Measurements from ENCODE around the gene TRIP12. TPM values are rescaled to one million over a fixed set of nuclear protein-coding genes. Genes with fewer than 3 reads are reported as not detected.

Gene TRIP12
- total and polyA plus RNA-seq, 2 donors (not counting 1 experiment from before 2014, with no cell fraction given): 30.9 to 274 TPM

- ChIA-PET CTCF (no interaction called here), POLR2A (no interaction called here)
- H3K9me3 Mint-ChIP-seq (ENCODE audit: insufficient read depth): no peaks in the 10 kb centered on the region
- Histone ChIP-seq H2AFZ (ENCODE audit: insufficient read depth, low read depth, low read length, poor library complexity, severe bottlenecking) (no peak overlapping the region), H4K20me1 (ENCODE audit: control insufficient read depth, insufficient read depth, low read length, poor library complexity, severe bottlenecking) (no peaks in the 10 kb centered on the region), H3K4me3 (ENCODE audit: control extremely low read depth in 1 of 5, extremely low read depth in 1 of 5, insufficient read depth in 1 of 5, low read depth in 2 of 5, low read length in 4 of 5) (no peak overlapping the region), H3K79me2 (ENCODE audit: control insufficient read depth, insufficient read depth, low read length) (no peaks in the 10 kb centered on the region), H3K4me2 (replicated peaks; ENCODE audit: low read depth, low read length, poor library complexity, severe bottlenecking) (no peak overlapping the region), H3K27ac (ENCODE audit: low read length in 2 of 2) (no peak overlapping the region), H3K36me3 (replicated peaks in 1 of 2; ENCODE audit: control extremely low read depth in 1 of 2, control insufficient read depth in 1 of 2, extremely low read depth in 1 of 2, insufficient read depth in 2 of 2, low read length in 1 of 2) (no peaks in the 10 kb centered on the region), H3K4me1 (ENCODE audit: control insufficient read depth in 2 of 2, insufficient read depth in 2 of 2, low read length in 2 of 2) (no peaks in the 10 kb centered on the region), H3K9ac (ENCODE audit: low read length) (no peak overlapping the region), H3K9me3 (ENCODE audit: control extremely low read depth in 1 of 3, control insufficient read depth in 2 of 3, insufficient read depth in 1 of 3, low read length in 2 of 3) (peaks cover 0 to 1% (median 0%) of the 10 kb centered on the region in 3 donors), H3K27me3 (replicated peaks in 1 of 4; ENCODE audit: control extremely low read depth in 1 of 4, control insufficient read depth in 3 of 4, insufficient read depth in 4 of 4, low read length in 3 of 4) (no peaks in the 10 kb centered on the region)
- no peak overlapping the region for H3K27ac Mint-ChIP-seq
- H3K4me3 Mint-ChIP-seq: no peak overlapping the region
- DNase-seq (no peak), ATAC-seq (ENCODE audit: low read depth) (no peak)
- intact Hi-C loops (cut with micrococcal nuclease): no loop called here
- peaks cover 35% of the 10 kb centered on the region for H3K27me3 Mint-ChIP-seq
- H3K4me1 Mint-ChIP-seq: no peaks in the 10 kb centered on the region
- WGBS (ENCODE audit: insufficient coverage): 90% methylated on average over 2 of the region's 2 CpGs
- TF ChIP-seq, protein P1, sequence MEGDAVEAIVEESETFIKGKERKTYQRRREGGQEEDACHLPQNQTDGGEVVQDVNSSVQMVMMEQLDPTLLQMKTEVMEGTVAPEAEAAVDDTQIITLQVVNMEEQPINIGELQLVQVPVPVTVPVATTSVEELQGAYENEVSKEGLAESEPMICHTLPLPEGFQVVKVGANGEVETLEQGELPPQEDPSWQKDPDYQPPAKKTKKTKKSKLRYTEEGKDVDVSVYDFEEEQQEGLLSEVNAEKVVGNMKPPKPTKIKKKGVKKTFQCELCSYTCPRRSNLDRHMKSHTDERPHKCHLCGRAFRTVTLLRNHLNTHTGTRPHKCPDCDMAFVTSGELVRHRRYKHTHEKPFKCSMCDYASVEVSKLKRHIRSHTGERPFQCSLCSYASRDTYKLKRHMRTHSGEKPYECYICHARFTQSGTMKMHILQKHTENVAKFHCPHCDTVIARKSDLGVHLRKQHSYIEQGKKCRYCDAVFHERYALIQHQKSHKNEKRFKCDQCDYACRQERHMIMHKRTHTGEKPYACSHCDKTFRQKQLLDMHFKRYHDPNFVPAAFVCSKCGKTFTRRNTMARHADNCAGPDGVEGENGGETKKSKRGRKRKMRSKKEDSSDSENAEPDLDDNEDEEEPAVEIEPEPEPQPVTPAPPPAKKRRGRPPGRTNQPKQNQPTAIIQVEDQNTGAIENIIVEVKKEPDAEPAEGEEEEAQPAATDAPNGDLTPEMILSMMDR (IDR thresholded peaks at IDR 0.05): no peak
- no peak for TF ChIP-seq EZH2 (IDR thresholded peaks at IDR 0.05; ENCODE audit: borderline replicate concordance, insufficient read depth, low read depth, low read length, poor library complexity, severe bottlenecking)
These were observed 195.2 kb downstream of the TRIP12 start for GRCh38 chr2:229726643-229727042.

DNA sequence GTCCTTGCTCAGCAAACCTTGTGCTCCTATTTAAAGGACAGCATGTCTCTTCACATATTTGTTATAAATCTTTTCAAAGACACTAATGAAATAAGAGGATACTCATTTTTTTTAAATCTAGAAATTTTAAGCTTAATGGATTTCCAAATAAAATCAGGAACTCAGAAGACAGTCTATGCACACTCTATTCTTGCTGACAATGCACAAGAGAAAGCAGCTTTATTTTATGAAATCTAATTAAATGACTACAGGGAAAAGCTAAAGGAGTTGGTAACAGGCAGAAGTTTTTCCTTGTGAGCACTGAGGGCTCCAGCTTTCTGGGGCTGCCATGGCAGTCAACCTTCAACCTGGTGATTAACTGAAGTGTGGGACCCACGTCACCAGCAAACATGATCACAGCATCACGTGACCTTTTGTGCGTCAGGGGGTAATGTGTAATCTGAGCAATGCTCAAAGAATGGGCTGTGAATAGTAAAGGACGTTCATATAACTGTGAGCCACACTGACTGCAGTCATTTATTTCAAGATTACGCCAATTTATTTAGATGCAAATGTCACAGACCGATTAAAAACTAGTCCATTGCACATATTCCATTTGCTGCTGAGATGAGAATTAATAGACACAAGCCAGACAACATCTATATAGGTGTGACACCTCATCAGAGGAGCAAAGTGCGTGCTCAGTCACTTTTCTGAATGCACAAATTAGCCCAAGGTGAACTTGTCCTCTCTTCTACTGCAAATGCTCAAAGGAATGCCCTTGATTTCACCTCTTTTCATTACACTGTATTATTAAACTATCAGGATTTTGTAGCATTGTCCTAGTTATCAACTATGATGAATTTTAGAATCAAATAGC, 195.9 kb downstream of the TRIP12 start:
- CTCF ChIA-PET: no interaction called here
- no peak for ATAC-seq (ENCODE audit: low read depth)
- H3K4me3 ChIP-seq (ENCODE audit: control extremely low read depth in 1 of 5, extremely low read depth in 1 of 5, insufficient read depth in 1 of 5, low read depth in 2 of 5, low read length in 4 of 5): no peak overlapping the region

More for the DNA sequence above, 195.9 kb downstream of the TRIP12 start:
- Histone ChIP-seq H3K36me3 (replicated peaks in 1 of 2; ENCODE audit: control extremely low read depth in 1 of 2, control insufficient read depth in 1 of 2, extremely low read depth in 1 of 2, insufficient read depth in 2 of 2, low read length in 1 of 2) (no peaks in the 10 kb centered on the region), H3K27ac (ENCODE audit: low read length in 2 of 2) (no peak overlapping the region), H3K4me2 (replicated peaks; ENCODE audit: low read depth, low read length, poor library complexity, severe bottlenecking) (no peak overlapping the region), H3K9ac (ENCODE audit: low read length) (no peak overlapping the region), H3K9me3 (ENCODE audit: control extremely low read depth in 1 of 3, control insufficient read depth in 2 of 3, insufficient read depth in 1 of 3, low read length in 2 of 3) (peaks cover 0 to 1% (median 0%) of the 10 kb centered on the region in 3 donors), H3K27me3 (replicated peaks in 1 of 4; ENCODE audit: control extremely low read depth in 1 of 4, control insufficient read depth in 3 of 4, insufficient read depth in 4 of 4, low read length in 3 of 4) (no peaks in the 10 kb centered on the region), H4K20me1 (ENCODE audit: control insufficient read depth, insufficient read depth, low read length, poor library complexity, severe bottlenecking) (no peaks in the 10 kb centered on the region), H3K4me1 (ENCODE audit: control insufficient read depth in 2 of 2, insufficient read depth in 2 of 2, low read length in 2 of 2) (no peaks in the 10 kb centered on the region), H2AFZ (ENCODE audit: insufficient read depth, low read depth, low read length, poor library complexity, severe bottlenecking) (no peak overlapping the region), H3K79me2 (ENCODE audit: control insufficient read depth, insufficient read depth, low read length) (no peaks in the 10 kb centered on the region)
- Mint-ChIP-seq H3K27me3 (peaks cover 35% of the 10 kb centered on the region), H3K27ac (no peak overlapping the region), H3K4me1 (no peaks in the 10 kb centered on the region), H3K9me3 (ENCODE audit: insufficient read depth) (no peaks in the 10 kb centered on the region), H3K4me3 (no peak overlapping the region)
- TF ChIP-seq, protein P1 (IDR thresholded peaks at IDR 0.05): no peak
- no peak for TF ChIP-seq EZH2 (IDR thresholded peaks at IDR 0.05; ENCODE audit: borderline replicate concordance, insufficient read depth, low read depth, low read length, poor library complexity, severe bottlenecking)
- POLR2A ChIA-PET: no interaction called here
- intact Hi-C loops (cut with micrococcal nuclease): no loop called here
- 90% methylated on average over 4 of the region's 7 CpGs for WGBS (ENCODE audit: insufficient coverage)
- no peak for DNase-seq
